ENCODE measurements around the gene PTPRR.

DNA sequence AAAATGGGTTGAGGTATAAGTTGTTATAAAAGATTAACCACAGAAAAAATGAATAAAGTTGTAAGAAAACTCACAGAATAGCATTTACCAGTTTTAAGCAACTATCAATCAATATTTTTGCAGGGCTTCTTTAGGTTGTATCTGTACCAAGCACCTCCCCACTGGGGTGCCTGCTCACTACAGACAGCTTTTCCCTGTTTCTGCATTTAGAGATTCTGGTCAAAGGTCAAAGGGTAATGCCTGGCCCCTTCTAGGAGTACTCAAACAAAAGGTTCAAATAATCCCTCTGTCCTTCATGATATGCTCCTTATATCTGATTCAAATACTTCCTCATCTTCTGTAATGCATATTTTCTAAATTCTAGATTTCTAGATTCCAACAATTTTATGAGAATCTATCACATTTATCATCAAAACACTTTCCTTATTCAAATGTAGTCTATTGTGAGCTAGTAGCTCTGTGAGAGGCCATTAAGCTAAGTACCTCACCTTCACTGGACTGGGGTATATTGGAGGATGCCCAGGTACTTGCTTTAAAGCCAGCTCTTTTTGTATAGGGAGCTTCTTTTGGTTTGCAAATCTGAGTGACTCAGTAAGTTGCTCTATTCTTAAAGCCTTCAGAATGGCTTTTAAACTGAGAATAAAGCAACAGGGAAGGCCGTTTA, 162.6 kb downstream of the PTPRR start:
- TF ChIP-seq, protein P1, sequence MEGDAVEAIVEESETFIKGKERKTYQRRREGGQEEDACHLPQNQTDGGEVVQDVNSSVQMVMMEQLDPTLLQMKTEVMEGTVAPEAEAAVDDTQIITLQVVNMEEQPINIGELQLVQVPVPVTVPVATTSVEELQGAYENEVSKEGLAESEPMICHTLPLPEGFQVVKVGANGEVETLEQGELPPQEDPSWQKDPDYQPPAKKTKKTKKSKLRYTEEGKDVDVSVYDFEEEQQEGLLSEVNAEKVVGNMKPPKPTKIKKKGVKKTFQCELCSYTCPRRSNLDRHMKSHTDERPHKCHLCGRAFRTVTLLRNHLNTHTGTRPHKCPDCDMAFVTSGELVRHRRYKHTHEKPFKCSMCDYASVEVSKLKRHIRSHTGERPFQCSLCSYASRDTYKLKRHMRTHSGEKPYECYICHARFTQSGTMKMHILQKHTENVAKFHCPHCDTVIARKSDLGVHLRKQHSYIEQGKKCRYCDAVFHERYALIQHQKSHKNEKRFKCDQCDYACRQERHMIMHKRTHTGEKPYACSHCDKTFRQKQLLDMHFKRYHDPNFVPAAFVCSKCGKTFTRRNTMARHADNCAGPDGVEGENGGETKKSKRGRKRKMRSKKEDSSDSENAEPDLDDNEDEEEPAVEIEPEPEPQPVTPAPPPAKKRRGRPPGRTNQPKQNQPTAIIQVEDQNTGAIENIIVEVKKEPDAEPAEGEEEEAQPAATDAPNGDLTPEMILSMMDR (IDR thresholded peaks at IDR 0.05) = no peak
- TF ChIP-seq POLR2AphosphoS5 (IDR thresholded peaks at IDR 0.05) = no peak

Measured in prostate gland (tissue), 2 donors.